SK-N-SH (cell line): ENCODE results near the gene ITSN1.

Experiments
- CTCF ChIP-seq: fragments of 200-600 bp; sonication (generic); IDR thresholded peaks from 2 replicates; pipeline ENCODE4 v1.6.1; 2017; ENCODE audit warnings: antibody characterized with exemption, mild to moderate bottlenecking, moderate library complexity
- JUND ChIP-seq: IDR thresholded peaks from 2 replicates; pipeline ENCODE4 v1.4.0; 2012
- MAX ChIP-seq: IDR thresholded peaks from 2 replicates; pipeline ENCODE4 v1.4.0; 2012; ENCODE audit warnings: low read depth
- POLR2AphosphoS5 ChIP-seq: IDR thresholded peaks from 2 replicates; pipeline ENCODE4 v1.6.1; 2012; ENCODE audit warnings: low read depth, low read length
- REST ChIP-seq: IDR thresholded peaks from 2 replicates; pipeline ENCODE4 v1.6.1; 2012; ENCODE audit warnings: mild to moderate bottlenecking, low read depth, low read length, moderate library complexity
- SIN3A ChIP-seq: IDR thresholded peaks from 2 replicates; pipeline ENCODE4 v1.6.1; 2012; ENCODE audit warnings: low read depth, mild to moderate bottlenecking, low read length, moderate library complexity, borderline replicate concordance
- YY1 ChIP-seq: IDR thresholded peaks from 2 replicates; pipeline ENCODE4 v1.4.0; 2012; ENCODE audit warnings: low read depth, mild to moderate bottlenecking

GRCh38 chr21:33774551-33774950 lies 132.2 kb downstream of the ITSN1 start:
- no peak for TF ChIP-seq CTCF
- no peak for TF ChIP-seq JUND
- TF ChIP-seq MAX = no peak
- no peak for TF ChIP-seq POLR2AphosphoS5
- no peak for TF ChIP-seq YY1
- TF ChIP-seq SIN3A = no peak
- no peak for TF ChIP-seq REST
